Measurements from ENCODE around the gene RAB7A.

DNA sequence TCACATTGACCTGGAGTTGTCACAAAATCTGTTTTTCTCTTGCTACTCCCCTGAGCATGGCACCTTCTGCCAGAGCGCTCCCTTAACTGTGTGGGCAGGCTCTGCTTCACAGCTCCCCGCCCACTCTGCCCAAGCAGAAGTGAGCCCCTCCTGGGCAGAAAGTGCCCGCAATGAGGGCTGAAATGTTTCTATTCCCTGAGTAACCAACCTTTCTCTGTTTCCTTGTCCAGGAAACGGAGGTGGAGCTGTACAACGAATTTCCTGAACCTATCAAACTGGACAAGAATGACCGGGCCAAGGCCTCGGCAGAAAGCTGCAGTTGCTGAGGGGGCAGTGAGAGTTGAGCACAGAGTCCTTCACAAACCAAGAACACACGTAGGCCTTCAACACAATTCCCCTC, 87.1 kb downstream of the RAB7A start:
- TF ChIP-seq, protein P1, sequence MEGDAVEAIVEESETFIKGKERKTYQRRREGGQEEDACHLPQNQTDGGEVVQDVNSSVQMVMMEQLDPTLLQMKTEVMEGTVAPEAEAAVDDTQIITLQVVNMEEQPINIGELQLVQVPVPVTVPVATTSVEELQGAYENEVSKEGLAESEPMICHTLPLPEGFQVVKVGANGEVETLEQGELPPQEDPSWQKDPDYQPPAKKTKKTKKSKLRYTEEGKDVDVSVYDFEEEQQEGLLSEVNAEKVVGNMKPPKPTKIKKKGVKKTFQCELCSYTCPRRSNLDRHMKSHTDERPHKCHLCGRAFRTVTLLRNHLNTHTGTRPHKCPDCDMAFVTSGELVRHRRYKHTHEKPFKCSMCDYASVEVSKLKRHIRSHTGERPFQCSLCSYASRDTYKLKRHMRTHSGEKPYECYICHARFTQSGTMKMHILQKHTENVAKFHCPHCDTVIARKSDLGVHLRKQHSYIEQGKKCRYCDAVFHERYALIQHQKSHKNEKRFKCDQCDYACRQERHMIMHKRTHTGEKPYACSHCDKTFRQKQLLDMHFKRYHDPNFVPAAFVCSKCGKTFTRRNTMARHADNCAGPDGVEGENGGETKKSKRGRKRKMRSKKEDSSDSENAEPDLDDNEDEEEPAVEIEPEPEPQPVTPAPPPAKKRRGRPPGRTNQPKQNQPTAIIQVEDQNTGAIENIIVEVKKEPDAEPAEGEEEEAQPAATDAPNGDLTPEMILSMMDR (IDR thresholded peaks at IDR 0.05): no peak
- no peak for TF ChIP-seq POLR2A (IDR thresholded peaks at IDR 0.05)
